CD14-positive monocyte (primary cell): ENCODE results near the gene ACBD3. TPM values are rescaled to one million over a fixed set of nuclear protein-coding genes. Genes with fewer than 3 reads are reported as not detected.

Experiments used
- DNase-seq, 3 donors: peaks; one replicate each; pipeline ENCODE4 v3.0.0-alpha.2; 2011 to 2022
- H2AFZ ChIP-seq: 2 replicates; pipeline ENCODE4 v1.6.0; 2012; ENCODE audit warnings: mild to moderate bottlenecking, low read depth, low read length, inconsistent platforms; ENCODE audit not compliant: insufficient read depth, poor library complexity, severe bottlenecking
- H3K27ac ChIP-seq, 2 donors: 1 replicate in 1 of 2; 2 replicates in 1 of 2; pipeline ENCODE4 v1.5.1; 2012 to 2013; ENCODE audit warnings: low read length in 2 of 2, control low read depth in 1 of 2, inconsistent platforms in 1 of 2, low read depth in 1 of 2, mild to moderate bottlenecking in 1 of 2
- H3K27me3 ChIP-seq, 2 donors: one replicate each; pipeline versions ENCODE4 v1.6.0 to v1.6.1; 2011 to 2013; ENCODE audit warnings: low read length in 2 of 2; ENCODE audit not compliant: control insufficient read depth in 2 of 2, insufficient read depth in 2 of 2
- H3K36me3 ChIP-seq, 2 donors: replicated peaks in 1 of 2; 1 replicate in 1 of 2; 2 replicates in 1 of 2; pipeline versions ENCODE4 v1.5.1 to v1.6.1; 2012 to 2013; ENCODE audit warnings: low read length in 2 of 2, control low read depth in 1 of 2, inconsistent platforms in 1 of 2, mild to moderate bottlenecking in 1 of 2; ENCODE audit not compliant: insufficient read depth in 2 of 2, control insufficient read depth in 1 of 2
- H3K4me1 ChIP-seq, 2 donors: 1 replicate in 1 of 2; 2 replicates in 1 of 2; pipeline versions ENCODE4 v1.5.1 to v1.6.1; 2012 to 2013; ENCODE audit warnings: low read length in 2 of 2, control low read depth in 1 of 2, inconsistent platforms in 1 of 2, mild to moderate bottlenecking in 1 of 2, moderate library complexity in 1 of 2; ENCODE audit not compliant: insufficient read depth in 2 of 2, control insufficient read depth in 1 of 2
- H3K4me2 ChIP-seq: replicated peaks from 2 replicates; pipeline ENCODE3; 2012; ENCODE audit warnings: low read length, moderate library complexity, mild to moderate bottlenecking; ENCODE audit not compliant: poor library complexity, severe bottlenecking; ENCODE audit errors: extremely low read depth
- H3K4me3 ChIP-seq, 3 experiments: fragments of 200-600 bp in 1 of 3; sonication (generic) in 1 of 3; replicated peaks in 1 of 3; 1 replicate in 2 of 3; 2 replicates in 1 of 3; pipeline ENCODE4 v1.5.1; 2011 to 2013; ENCODE audit warnings: low read length in 3 of 3, mild to moderate bottlenecking in 3 of 3, control low read depth in 2 of 3, low read depth in 2 of 3, inconsistent platforms in 1 of 3, moderate library complexity in 1 of 3
- H3K79me2 ChIP-seq: 2 replicates; pipeline ENCODE4 v1.6.0; 2012; ENCODE audit warnings: mild to moderate bottlenecking, control low read depth, inconsistent platforms, low read length, moderate library complexity; ENCODE audit not compliant: insufficient read depth
- H3K9ac ChIP-seq: 2 replicates; pipeline ENCODE4 v1.6.0; 2017; ENCODE audit warnings: low read length, mild to moderate bottlenecking; ENCODE audit not compliant: insufficient read depth, poor library complexity, severe bottlenecking
- H3K9me3 ChIP-seq, 2 donors: replicated peaks in 1 of 2; 1 replicate in 1 of 2; 2 replicates in 1 of 2; pipeline versions ENCODE4 v1.5.1 to v1.6.1; 2012 to 2013; ENCODE audit warnings: low read length in 2 of 2, control low read depth in 1 of 2; ENCODE audit not compliant: control insufficient read depth in 1 of 2, insufficient read depth in 1 of 2
- H4K20me1 ChIP-seq: 2 replicates; pipeline ENCODE4 v1.6.0; 2012; ENCODE audit warnings: mild to moderate bottlenecking, low read length, control low read depth, moderate library complexity; ENCODE audit not compliant: insufficient read depth
- H3K27ac Mint-ChIP-seq, 7 donors: one replicate each; pipeline ENCODE4 v1.8.0; 2020; ENCODE audit warnings: mild to moderate bottlenecking in 7 of 7, mixed read lengths in 7 of 7, moderate library complexity in 6 of 7, inconsistent platforms in 2 of 7
- H3K27me3 Mint-ChIP-seq, 3 donors: one replicate each; pipeline ENCODE4 v1.8.0; 2021 to 2022; ENCODE audit warnings: low read depth in 3 of 3, mild to moderate bottlenecking in 3 of 3, mixed read lengths in 3 of 3, moderate library complexity in 3 of 3, inconsistent platforms in 1 of 3
- H3K36me3 Mint-ChIP-seq, 2 donors: one replicate each; pipeline ENCODE4 v1.8.0; 2020; ENCODE audit warnings: mixed read lengths in 2 of 2, inconsistent platforms in 1 of 2, mild to moderate bottlenecking in 1 of 2
- H3K4me1 Mint-ChIP-seq: one replicate; pipeline ENCODE4 v1.8.0; 2020; ENCODE audit warnings: mild to moderate bottlenecking, mixed read lengths
- H3K4me3 Mint-ChIP-seq, 2 donors: one replicate each; pipeline ENCODE4 v1.8.0; 2020; ENCODE audit warnings: mild to moderate bottlenecking in 2 of 2, mixed read lengths in 2 of 2, moderate library complexity in 1 of 2
- H3K9me3 Mint-ChIP-seq, 7 donors: one replicate each; pipeline ENCODE4 v1.8.0; 2020 to 2022; ENCODE audit warnings: mixed read lengths in 7 of 7, mild to moderate bottlenecking in 6 of 7, moderate library complexity in 6 of 7, inconsistent platforms in 2 of 7
- CTCF ChIP-seq: fragments of 200-600 bp; IDR thresholded peaks from one replicate; pipeline ENCODE4 v1.8.0; 2022; ENCODE audit warnings: antibody characterized with exemption, mild to moderate bottlenecking
- WGBS: methylation state at CpG from one replicate; pipeline ENCODE4 v1.1.5; 2013; ENCODE audit warnings: missing lambda C conversion rate; ENCODE audit not compliant: insufficient coverage; 5-methylcytosine and 5-hydroxymethylcytosine counted together
- intact Hi-C, 2 donors: fragments of 100-400 bp; cut with micrococcal nuclease; formaldehyde crosslinking; loops; one replicate each; pipeline versions ENCODE4 v1.15.0 to v1.15.1; 2023
- polyA plus RNA-seq, 3 donors: library from polyadenylated mRNA; depleted of rRNA in 1 of 3; unstranded in 2 of 3; stranded (reverse) in 1 of 3; fragments of 300-500 nt in 2 of 3; fragments of >200 nt in 1 of 3; fragmentation: Illumina TruSeq in 2 of 3; gene quantifications; 1 replicate in 2 of 3; 2 replicates in 1 of 3; pipeline ENCODE4 v1.2.3, GENCODE V29; 2012 to 2021

Gene ACBD3
- polyA plus RNA-seq, 3 donors = 7.0 to 16.3 (median 11.4) TPM

GRCh38 chr1:226199971-226200370 lies 13.4 kb upstream of the ACBD3 start:
- Histone ChIP-seq H3K4me1 (peaks cover 6 to 8% of the 10 kb centered on the region in 2 donors), H3K36me3 (no peaks in the 10 kb centered on the region), H4K20me1 (no peaks in the 10 kb centered on the region), H2AFZ (no peak overlapping the region), H3K4me3 (no peak overlapping the region), H3K4me2 (no peak overlapping the region), H3K27ac (no peak overlapping the region), H3K27me3 (no peaks in the 10 kb centered on the region), H3K9me3 (no peaks in the 10 kb centered on the region), H3K9ac (no peak overlapping the region), H3K79me2 (no peaks in the 10 kb centered on the region)
- TF ChIP-seq CTCF = no peak
- H3K4me3 Mint-ChIP-seq = no peak overlapping the region
- no peak for DNase-seq
- no peaks in the 10 kb centered on the region for H3K36me3 Mint-ChIP-seq
- H3K4me1 Mint-ChIP-seq = peaks cover 8% of the 10 kb centered on the region
- peaks cover 2 to 4% (median 4%) of the 10 kb centered on the region in 3 donors for H3K27me3 Mint-ChIP-seq
- intact Hi-C loops = no loop called here
- H3K9me3 Mint-ChIP-seq = no peaks in the 10 kb centered on the region
- peak overlapping the region in 1 of 7 donors; percentile 58 for H3K27ac Mint-ChIP-seq
- WGBS = 40% methylated on average over 1 of the region's 2 CpGs

GRCh38 chr1:226195144-226195543 lies 8.6 kb upstream of the ACBD3 start:
- no peak overlapping the region for H3K4me3 ChIP-seq
- H3K27ac ChIP-seq = no peak overlapping the region
- H3K36me3 ChIP-seq = no peaks in the 10 kb centered on the region
- H3K27ac Mint-ChIP-seq = no peak overlapping the region
- TF ChIP-seq CTCF = no peak
- H3K4me1 ChIP-seq = peaks cover 6 to 7% of the 10 kb centered on the region in 2 donors
- H3K36me3 Mint-ChIP-seq = no peaks in the 10 kb centered on the region
- no peak overlapping the region for H3K4me2 ChIP-seq
- intact Hi-C loops = no loop called here
- no peak overlapping the region for H3K4me3 Mint-ChIP-seq
- H3K27me3 ChIP-seq = no peaks in the 10 kb centered on the region
- H3K4me1 Mint-ChIP-seq = peaks cover 6% of the 10 kb centered on the region
- peaks cover 2 to 7% (median 4%) of the 10 kb centered on the region in 3 donors for H3K27me3 Mint-ChIP-seq
- H3K9me3 ChIP-seq = no peaks in the 10 kb centered on the region
- no peak for DNase-seq
- H2AFZ ChIP-seq = no peak overlapping the region
- no peaks in the 10 kb centered on the region for H4K20me1 ChIP-seq
- no peaks in the 10 kb centered on the region for H3K9me3 Mint-ChIP-seq
- H3K79me2 ChIP-seq = no peaks in the 10 kb centered on the region
- H3K9ac ChIP-seq = no peak overlapping the region
- WGBS = 100% methylated on average over 1 of the region's 1 CpG
